Fibroblast of mammary gland (primary cell): Measurements from ENCODE around the gene LYVE1.

Source experiments
- DNase-seq: peaks from one replicate; pipeline ENCODE4 v3.0.0-alpha.2; 2010; ENCODE audit warnings: low read depth
- H3K4me3 ChIP-seq: 2 replicates; pipeline ENCODE4 v1.5.1; 2011; ENCODE audit warnings: low read depth, mild to moderate bottlenecking, low read length, moderate library complexity; ENCODE audit not compliant: control insufficient read depth
- CTCF ChIP-seq: conservative IDR thresholded peaks from 2 replicates; pipeline ENCODE4 v1.5.1; 2011; ENCODE audit warnings: low read depth, low read length, inconsistent platforms; ENCODE audit not compliant: control insufficient read depth, insufficient read depth

LYVE1 gene

DNA sequence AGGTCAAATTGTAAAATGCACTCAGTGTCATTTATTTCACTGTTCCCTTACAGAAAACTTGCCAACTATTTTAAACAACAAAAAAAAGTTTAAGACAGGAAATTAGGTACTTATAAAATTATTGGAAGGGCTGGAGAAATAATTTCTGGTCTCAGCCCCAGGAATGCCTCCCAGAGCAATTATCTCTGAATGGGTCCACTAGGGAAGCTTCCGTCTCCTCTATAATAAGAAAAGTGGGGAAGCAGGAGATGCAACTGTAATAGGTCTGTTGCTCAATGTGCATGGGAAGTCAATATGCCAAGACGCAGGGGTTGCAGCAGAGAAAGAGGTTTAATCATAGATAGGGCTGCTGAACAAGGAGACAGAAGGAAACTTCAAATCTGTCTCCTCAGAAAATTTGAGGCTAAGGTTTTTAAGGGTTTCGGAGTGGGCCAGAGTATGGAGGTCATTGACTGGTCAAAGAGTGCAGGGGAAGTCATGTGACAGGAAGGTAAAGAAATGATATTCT lies 16.6 kb downstream of the LYVE1 start:
- DNase-seq = no peak
- no peak overlapping the region for H3K4me3 ChIP-seq
- TF ChIP-seq CTCF = no peak

- no peak overlapping the region for H3K4me3 ChIP-seq
- peak; percentile 55 for DNase-seq
- no peak for TF ChIP-seq CTCF
These were observed 17.2 kb downstream of the LYVE1 start for GRCh38 chr11:10551290-10551592.

DNA sequence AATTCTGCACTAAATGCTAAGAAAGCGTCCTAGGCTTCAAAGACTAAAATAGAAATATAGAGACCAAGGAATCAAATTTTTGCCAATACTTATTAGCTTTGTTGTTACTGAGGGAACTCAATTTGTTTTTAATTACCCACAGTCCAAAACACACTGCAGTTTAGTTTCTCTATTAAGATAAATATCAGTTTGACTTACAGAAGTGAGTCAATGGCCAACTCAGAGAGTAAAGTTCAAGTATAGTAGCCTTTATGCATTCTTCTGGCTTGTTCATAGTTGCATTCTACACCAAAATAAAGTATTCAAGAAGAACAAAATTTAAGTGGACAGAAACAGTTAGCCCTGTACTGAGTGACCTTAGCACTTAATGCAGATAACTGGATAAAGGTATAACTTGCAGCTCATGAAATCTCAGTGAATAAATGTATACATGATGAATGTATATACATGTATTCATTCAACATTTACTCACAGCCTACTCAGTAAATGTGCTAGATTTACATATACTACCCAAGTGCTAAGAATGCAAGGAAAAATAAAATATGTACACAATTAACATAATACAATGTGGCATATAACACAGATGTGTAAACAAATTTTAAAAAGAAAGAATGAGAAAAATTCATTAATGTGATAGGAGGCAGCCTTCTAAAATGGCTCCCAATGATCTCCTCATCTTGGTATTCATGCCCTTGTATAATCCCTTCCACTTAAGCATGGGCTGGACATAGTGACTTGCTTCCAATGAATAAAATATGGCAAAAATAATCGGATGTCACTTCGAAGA lies 17.8 kb downstream of the LYVE1 start:
- TF ChIP-seq CTCF = no peak
- DNase-seq = peak; percentile 68
- no peak overlapping the region for H3K4me3 ChIP-seq

- no peak overlapping the region for H3K4me3 ChIP-seq
- no peak for TF ChIP-seq CTCF
- no peak for DNase-seq
These were observed 23.7 kb downstream of the LYVE1 start for GRCh38 chr11:10544491-10545465.

DNA sequence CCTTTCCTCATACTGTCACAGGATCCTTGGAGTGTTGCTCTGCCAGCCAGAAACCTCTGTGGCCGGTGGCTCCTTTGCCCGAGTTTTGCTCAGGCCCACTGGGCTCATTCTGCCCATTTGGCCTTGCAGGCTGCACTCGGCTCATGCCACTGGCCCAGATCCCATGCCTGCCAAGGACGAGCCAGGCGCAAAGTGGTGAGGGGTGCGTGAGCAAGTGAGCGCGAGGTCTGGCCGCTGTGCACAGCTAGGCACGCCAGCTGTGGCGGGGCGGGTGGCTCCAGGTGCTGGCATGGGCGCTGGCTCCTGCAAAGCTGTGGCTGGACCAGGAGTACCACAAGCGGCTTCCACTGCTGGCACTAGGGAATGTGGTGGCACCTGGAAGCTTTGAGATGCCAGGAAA lies 24.7 kb downstream of the LYVE1 start:
- DNase-seq = no peak
- no peak for TF ChIP-seq CTCF
- H3K4me3 ChIP-seq = no peak overlapping the region

- no peak overlapping the region for H3K4me3 ChIP-seq
- DNase-seq = no peak
- no peak for TF ChIP-seq CTCF
These were observed 25.7 kb downstream of the LYVE1 start for GRCh38 chr11:10542776-10543175.
